Astrocyte (in vitro differentiated cells and primary cell): ENCODE measurements around the gene EPPIN.

Experiments used
- CTCF ChIP-seq: IDR thresholded peaks from 2 replicates; pipeline ENCODE4 v1.5.1; 2011; ENCODE audit warnings: low read depth, mild to moderate bottlenecking, inconsistent platforms, low read length, moderate library complexity; ENCODE audit not compliant: insufficient read depth
- EZH2 ChIP-seq: IDR thresholded peaks from 2 replicates; pipeline ENCODE4 v1.6.1; 2012; ENCODE audit warnings: mild to moderate bottlenecking, low read length, inconsistent platforms; ENCODE audit not compliant: insufficient read depth

- no peak for TF ChIP-seq CTCF
- TF ChIP-seq EZH2, result no peak
Measured at GRCh38 chr20:45509091-45509490, 38.1 kb downstream of the EPPIN start.
